Activated T-helper 1 cell treated with anti-CD3 and anti-CD28 coated beads, Interleukin-12 subunit alpha, Interleukin-12 subunit beta, Interleukin-2, Interleukin-4 antibody, amounts not matched to agents 30 ng/mL and 10 ng/mL and 1 ng/mL, durations not matched to agents 14 hours and 24 hours and 36 hours (primary cell): ENCODE measurements around the gene TDG. TPM values are rescaled to one million over a fixed set of nuclear protein-coding genes. Genes with fewer than 3 reads are reported as not detected.

Source experiments
- DNase-seq: peaks from one replicate; pipeline ENCODE4 v3.0.0; 2021; ENCODE audit warnings: low spot score
- H3K27ac Mint-ChIP-seq: one replicate; pipeline ENCODE4 v1.8.0; 2021; ENCODE audit warnings: mild to moderate bottlenecking, mixed read lengths
- H3K27me3 Mint-ChIP-seq: one replicate; pipeline ENCODE4 v1.8.0; 2022; ENCODE audit warnings: mild to moderate bottlenecking, moderate library complexity, mixed read lengths; ENCODE audit not compliant: insufficient read depth
- H3K36me3 Mint-ChIP-seq: one replicate; pipeline ENCODE4 v1.8.0; 2021; ENCODE audit warnings: low read depth, mixed read lengths
- H3K4me1 Mint-ChIP-seq: one replicate; pipeline ENCODE4 v1.8.0; 2021; ENCODE audit warnings: low read depth, mixed read lengths
- H3K4me3 Mint-ChIP-seq: one replicate; pipeline ENCODE4 v1.8.0; 2021; ENCODE audit warnings: mild to moderate bottlenecking, moderate library complexity, mixed read lengths
- H3K9me3 Mint-ChIP-seq: one replicate; pipeline ENCODE4 v1.8.0; 2021; ENCODE audit warnings: mixed read lengths
- intact Hi-C: fragments of 100-400 bp; cut with micrococcal nuclease; formaldehyde crosslinking; loops from one replicate; pipeline ENCODE4 v1.15.1; 2024
- total RNA-seq: library from RNA; stranded (reverse); gene quantifications from 2 replicates; pipeline ENCODE4 v1.2.3, GENCODE V29; 2022

TDG gene
- total RNA-seq, 1 donor from 2014 or later, result 80.4 TPM

DNA sequence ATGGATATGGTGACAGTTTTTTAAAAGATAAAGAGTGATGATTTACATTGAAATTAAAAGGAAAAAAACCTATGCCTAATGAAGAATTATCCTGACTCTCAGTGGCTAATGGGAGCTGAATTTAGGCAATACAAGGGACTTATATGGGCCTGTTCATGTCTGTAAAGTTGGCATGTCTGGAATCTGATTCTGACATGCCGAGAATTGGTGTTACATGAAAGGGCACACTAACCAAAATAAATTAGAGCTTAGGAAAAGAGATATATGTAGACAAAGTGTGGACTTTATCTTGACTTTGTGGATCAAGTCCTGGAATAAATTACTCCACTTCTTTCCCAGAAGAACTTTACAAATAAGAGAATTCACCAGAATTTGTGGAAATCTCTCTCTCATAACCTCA, 1.1 kb downstream of the TDG start:
- Mint-ChIP-seq H3K4me1 (peaks cover 47% of the 10 kb centered on the region), H3K4me3 (peak overlapping the region; percentile 98), H3K27ac (peak overlapping the region; percentile 99), H3K36me3 (peaks cover 20% of the 10 kb centered on the region), H3K9me3 (no peaks in the 10 kb centered on the region), H3K27me3 (no peaks in the 10 kb centered on the region)
- intact Hi-C loops, result loop anchor here (2.0 to 5.0 kb wide), 3 partner anchors 320 to 1261 kb away; partner anchors contain the start of gene EID3
- no peak for DNase-seq

DNA sequence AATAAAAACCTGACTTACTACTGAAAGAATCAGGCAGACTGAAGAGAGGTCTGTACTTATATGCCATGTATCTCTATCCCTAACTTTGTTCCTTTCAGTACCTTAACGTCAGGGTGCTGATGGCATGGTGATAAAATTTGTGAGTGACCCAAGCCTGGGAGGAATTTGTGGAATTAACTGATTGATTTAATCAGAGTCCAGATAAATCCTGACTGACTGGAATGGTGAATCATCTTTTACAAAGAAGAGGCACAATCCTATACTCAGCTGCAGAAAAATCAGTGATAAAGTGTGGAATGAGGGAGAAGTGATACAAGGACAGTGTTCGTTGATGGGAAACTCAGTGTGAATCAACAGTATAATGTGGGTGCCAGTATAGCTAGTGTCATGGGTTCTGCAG, 3.7 kb downstream of the TDG start:
- intact Hi-C loops, result loop anchor here (5.0 kb wide), 2 partner anchors 333 to 1258 kb away; partner anchors contain the start of gene EID3
- DNase-seq, result no peak
- Mint-ChIP-seq H3K4me3 (no peak overlapping the region), H3K27ac (no peak overlapping the region), H3K9me3 (no peaks in the 10 kb centered on the region), H3K4me1 (peaks cover 44% of the 10 kb centered on the region), H3K36me3 (peaks cover 25% of the 10 kb centered on the region), H3K27me3 (no peaks in the 10 kb centered on the region)

DNA sequence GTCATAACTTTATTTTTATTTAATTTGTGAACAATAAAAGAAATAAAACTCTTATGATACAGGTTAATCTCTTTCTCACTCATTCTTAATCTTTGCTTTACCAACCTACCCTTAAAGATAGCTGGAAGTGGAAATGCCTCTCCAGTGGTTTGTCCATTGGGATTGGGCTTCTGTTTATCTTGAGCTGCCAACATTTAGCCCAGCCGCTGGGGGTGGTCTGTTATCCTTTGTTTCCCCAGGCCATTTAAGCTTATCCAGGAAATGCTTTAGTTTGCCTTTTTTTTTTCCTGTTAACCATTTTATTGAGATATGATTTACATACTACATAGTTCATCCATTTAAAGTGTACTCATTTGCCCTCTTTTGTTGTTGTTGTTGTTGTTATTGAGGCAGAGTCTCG, 8.2 kb downstream of the TDG start:
- Mint-ChIP-seq H3K36me3 (peaks cover 21% of the 10 kb centered on the region), H3K9me3 (no peaks in the 10 kb centered on the region), H3K4me3 (no peak overlapping the region), H3K4me1 (peaks cover 19% of the 10 kb centered on the region), H3K27ac (no peak overlapping the region), H3K27me3 (no peaks in the 10 kb centered on the region)
- intact Hi-C loops, result no loop called here
- no peak for DNase-seq

DNA sequence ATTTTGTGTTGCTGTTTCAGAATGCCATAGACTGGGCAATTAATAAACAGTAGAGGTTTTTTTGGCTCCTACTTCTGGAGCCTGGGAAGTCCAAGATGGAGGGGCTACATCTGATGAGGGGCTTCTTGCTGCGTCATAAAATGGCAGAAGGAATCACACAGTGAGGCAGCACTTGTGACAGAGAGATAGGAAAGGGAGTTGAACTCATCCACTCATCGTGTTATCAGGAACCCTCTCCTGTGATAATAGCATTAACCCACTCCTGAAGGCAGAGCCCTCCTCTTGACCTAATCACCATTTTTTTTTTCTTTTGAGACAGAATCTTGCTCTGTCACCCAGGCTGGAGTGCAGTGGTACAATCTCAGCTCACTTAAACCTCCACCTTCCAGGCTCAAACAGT, 9.7 kb downstream of the TDG start:
- intact Hi-C loops, result no loop called here
- H3K27me3 Mint-ChIP-seq, result no peaks in the 10 kb centered on the region
- no peaks in the 10 kb centered on the region for H3K9me3 Mint-ChIP-seq
- no peak for DNase-seq
- peaks cover 26% of the 10 kb centered on the region for H3K36me3 Mint-ChIP-seq
- no peak overlapping the region for H3K27ac Mint-ChIP-seq
- peaks cover 7% of the 10 kb centered on the region for H3K4me1 Mint-ChIP-seq
- H3K4me3 Mint-ChIP-seq, result no peak overlapping the region

DNA sequence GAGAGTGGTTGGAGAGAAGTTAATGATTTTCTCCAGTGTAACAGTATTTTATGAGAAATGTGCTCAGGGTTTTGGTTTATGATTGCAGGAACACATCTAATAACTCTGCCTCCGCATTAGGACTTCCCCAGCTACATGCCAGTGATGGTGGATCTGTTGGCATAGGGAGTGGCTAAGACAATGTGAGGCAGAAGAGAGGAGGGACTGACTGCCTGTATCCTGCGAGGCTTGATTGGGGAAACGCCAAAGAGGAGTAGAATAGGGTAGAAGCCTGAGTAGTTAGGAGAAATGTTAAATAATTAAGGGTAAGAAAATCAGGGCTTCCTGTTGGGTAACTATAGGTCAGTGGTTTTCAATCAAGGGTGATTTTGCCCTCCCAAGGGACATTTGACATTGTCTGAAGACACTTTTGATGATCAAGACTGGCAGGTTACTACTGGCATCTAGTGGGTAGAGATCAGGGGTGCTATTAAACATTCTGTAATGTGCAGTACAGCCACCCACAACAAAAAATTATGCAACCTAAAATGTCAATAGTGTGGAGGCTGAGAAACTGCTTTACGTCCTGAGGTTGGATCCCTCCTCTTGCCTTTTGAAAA, 12.8 kb downstream of the TDG start:
- H3K9me3 Mint-ChIP-seq, result no peaks in the 10 kb centered on the region
- no peak for DNase-seq
- H3K36me3 Mint-ChIP-seq, result peaks cover 29% of the 10 kb centered on the region
- H3K4me3 Mint-ChIP-seq, result no peak overlapping the region
- peaks cover 7% of the 10 kb centered on the region for H3K4me1 Mint-ChIP-seq
- H3K27me3 Mint-ChIP-seq, result no peaks in the 10 kb centered on the region
- intact Hi-C loops, result no loop called here
- H3K27ac Mint-ChIP-seq, result no peak overlapping the region

DNA sequence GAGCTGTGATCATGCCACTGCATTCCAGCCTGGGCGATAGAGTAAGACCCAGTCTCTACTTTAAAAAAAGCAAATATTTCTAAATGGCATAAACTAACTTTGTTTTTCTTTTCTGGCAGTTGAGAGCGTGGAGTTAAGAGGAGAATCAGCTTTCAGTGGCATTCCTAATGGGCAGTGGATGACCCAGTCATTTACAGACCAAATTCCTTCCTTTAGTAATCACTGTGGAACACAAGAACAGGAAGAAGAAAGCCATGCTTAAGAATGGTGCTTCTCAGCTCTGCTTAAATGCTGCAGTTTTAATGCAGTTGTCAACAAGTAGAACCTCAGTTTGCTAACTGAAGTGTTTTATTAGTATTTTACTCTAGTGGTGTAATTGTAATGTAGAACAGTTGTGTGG, 21.2 kb downstream of the TDG start:
- Mint-ChIP-seq H3K36me3 (peaks cover 27% of the 10 kb centered on the region), H3K4me1 (no peaks in the 10 kb centered on the region), H3K27me3 (no peaks in the 10 kb centered on the region), H3K9me3 (no peaks in the 10 kb centered on the region), H3K27ac (no peak overlapping the region), H3K4me3 (no peak overlapping the region)
- intact Hi-C loops, result no loop called here
- DNase-seq, result no peak

DNA sequence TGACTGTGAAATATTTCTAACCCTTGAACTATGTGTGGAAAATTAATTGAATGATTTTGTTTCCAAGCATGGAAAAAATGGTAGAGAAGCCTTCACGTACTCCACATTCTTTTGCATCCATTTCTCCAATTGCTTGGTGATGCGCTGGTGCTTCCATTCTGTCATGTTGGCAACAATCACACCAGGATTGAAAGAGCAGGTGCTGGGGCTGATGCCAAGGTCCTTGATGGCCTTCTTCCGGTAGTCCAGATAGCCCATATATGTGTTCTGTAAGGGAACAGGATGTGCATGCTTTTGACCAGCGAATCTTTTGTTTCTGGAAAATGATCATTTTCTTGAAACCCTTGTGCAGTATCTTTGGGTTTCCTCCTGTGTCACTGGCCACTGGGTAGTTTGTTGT, 28.6 kb downstream of the TDG start:
- no peaks in the 10 kb centered on the region for H3K9me3 Mint-ChIP-seq
- intact Hi-C loops, result no loop called here
- no peak overlapping the region for H3K27ac Mint-ChIP-seq
- peaks cover 14% of the 10 kb centered on the region for H3K27me3 Mint-ChIP-seq
- no peak for DNase-seq
- no peaks in the 10 kb centered on the region for H3K36me3 Mint-ChIP-seq
- H3K4me1 Mint-ChIP-seq, result no peaks in the 10 kb centered on the region
- H3K4me3 Mint-ChIP-seq, result no peak overlapping the region

DNA sequence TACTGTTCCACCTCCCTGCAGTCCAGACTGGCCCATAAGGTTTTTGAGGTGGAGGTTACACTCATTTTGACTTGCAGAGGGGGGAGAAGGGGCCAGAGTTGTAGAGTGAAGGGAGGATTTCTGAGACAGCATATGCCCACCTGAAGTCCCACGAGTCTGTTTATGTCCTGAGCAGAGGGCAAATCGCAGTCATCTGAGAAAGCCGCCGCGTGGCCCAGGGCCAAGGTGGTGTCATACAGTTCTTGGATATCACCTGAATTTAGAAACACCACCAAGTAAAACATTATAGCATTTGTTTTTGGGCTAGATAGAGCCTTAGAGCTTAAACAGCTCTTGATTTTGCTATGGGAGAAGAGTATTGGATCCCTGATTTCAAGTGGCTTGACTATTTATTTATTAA, 30.9 kb downstream of the TDG start:
- Mint-ChIP-seq H3K36me3 (no peaks in the 10 kb centered on the region), H3K4me3 (no peak overlapping the region)

DNA sequence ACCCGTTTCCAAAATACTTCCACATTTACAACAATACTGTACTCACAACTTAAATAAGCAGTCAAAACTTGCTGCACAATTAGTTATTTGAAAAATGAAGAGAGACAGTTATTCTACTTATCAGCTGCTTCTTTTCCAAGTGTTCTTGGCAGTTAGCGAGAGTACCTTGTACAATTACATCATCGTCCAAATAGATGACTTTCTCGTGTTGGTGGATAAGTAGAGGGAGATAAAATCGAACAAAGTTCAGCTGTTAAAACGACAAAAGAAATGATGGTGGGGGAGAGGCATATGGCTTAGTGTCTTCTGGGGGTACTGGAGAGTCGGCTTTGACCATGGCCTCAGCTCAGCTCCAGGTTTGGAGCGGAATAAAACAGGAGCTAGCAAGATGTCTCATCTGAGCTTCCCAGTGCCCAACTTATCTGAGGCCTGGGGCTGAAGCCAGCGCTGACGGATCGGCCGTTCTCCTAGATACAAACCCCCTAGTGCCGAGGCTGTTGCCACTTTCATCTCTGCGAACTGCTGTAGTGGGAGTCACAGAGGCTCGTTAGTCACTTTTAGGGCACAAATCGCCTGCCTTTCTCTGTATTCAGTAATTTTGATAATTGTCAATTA, 31.7 kb downstream of the TDG start:
- intact Hi-C loops, result no loop called here
- peaks cover 24% of the 10 kb centered on the region for H3K27me3 Mint-ChIP-seq
- H3K4me3 Mint-ChIP-seq, result no peak overlapping the region
- H3K4me1 Mint-ChIP-seq, result no peaks in the 10 kb centered on the region
- no peaks in the 10 kb centered on the region for H3K9me3 Mint-ChIP-seq
- no peaks in the 10 kb centered on the region for H3K36me3 Mint-ChIP-seq
- no peak overlapping the region for H3K27ac Mint-ChIP-seq
- DNase-seq, result no peak

More for the DNA sequence above, 30.9 kb downstream of the TDG start:
- Mint-ChIP-seq H3K27me3 (peaks cover 23% of the 10 kb centered on the region), H3K4me1 (no peaks in the 10 kb centered on the region), H3K27ac (no peak overlapping the region), H3K9me3 (no peaks in the 10 kb centered on the region)
- no peak for DNase-seq
- intact Hi-C loops, result no loop called here

DNA sequence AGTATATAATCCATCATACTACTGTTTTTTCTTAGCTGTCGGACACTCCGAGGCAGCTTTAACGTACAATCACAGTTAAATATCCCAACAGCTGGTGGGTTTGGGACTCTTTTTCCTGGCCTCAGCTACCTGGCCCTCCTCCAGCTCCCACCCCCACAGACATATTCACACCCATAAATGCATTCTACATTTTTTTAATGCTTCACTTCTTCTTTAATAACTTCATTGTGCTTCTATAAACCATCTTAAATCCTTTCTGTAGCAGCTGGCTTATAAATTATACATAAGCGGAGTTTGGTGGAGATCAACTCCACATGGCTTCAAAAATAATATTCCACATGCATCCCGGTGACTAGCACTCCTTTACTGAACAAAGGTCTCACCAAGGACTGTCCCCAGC, 33.3 kb downstream of the TDG start:
- peaks cover 36% of the 10 kb centered on the region for H3K27me3 Mint-ChIP-seq
- no peaks in the 10 kb centered on the region for H3K9me3 Mint-ChIP-seq
- intact Hi-C loops, result no loop called here
- H3K36me3 Mint-ChIP-seq, result no peaks in the 10 kb centered on the region
- DNase-seq, result no peak
- H3K4me3 Mint-ChIP-seq, result no peak overlapping the region
- no peak overlapping the region for H3K27ac Mint-ChIP-seq
- H3K4me1 Mint-ChIP-seq, result no peaks in the 10 kb centered on the region

DNA sequence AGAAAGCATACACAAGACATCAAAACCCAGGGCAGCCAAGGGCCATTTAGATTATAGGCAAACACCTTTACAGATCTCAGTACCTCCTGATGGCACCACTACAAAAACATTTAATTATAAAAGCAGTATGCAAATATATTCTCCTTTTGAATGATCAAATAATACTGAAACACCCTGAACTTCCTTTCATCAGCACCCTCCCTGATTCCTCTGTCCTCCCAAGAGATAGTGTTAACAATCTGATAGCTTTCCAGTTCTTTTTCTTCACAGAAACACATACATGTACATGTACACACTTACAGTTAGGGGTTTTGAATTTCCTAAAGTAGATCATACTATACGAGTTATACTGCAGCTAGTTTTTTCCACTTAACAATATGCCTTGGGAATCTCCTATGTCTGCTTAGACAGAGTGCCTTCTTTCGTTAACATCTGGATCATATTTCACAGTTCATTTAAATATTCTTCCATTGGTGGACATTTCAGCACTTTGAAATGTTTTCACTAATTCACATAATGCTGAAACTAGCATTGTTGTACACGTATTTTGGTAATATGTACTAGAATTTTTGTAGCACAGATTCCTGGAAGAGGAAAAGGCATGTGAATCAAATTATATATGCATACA, 35.2 kb downstream of the TDG start:
- Mint-ChIP-seq H3K36me3 (peaks cover 3% of the 10 kb centered on the region), H3K27me3 (peaks cover 41% of the 10 kb centered on the region), H3K4me1 (no peaks in the 10 kb centered on the region), H3K9me3 (no peaks in the 10 kb centered on the region), H3K27ac (no peak overlapping the region), H3K4me3 (no peak overlapping the region)
- DNase-seq, result no peak
- intact Hi-C loops, result no loop called here

DNA sequence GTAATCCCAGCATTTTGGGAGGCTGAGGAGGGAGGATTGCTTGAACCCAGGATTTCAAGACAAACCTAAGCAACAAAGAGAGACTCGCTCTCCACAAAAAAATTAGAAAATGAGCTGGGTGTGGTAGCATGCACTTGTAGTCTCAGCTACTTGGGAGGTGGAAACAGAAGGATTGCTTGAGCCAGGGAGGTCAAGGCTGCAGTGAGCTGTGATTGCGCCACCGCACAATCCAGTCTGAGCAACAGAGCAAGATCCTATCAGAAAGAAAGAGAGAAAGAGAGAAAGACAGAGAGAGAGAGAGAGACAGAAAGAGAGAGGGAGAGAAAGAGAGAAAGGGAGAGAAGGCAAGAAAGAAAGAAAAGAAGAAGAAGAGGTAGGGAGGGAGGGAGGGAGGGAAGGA, 37.0 kb downstream of the TDG start:
- intact Hi-C loops, result no loop called here
- DNase-seq, result no peak
- Mint-ChIP-seq H3K27me3 (peaks cover 48% of the 10 kb centered on the region), H3K4me3 (no peak overlapping the region), H3K36me3 (peaks cover 3% of the 10 kb centered on the region), H3K4me1 (no peaks in the 10 kb centered on the region), H3K9me3 (no peaks in the 10 kb centered on the region), H3K27ac (no peak overlapping the region)

DNA sequence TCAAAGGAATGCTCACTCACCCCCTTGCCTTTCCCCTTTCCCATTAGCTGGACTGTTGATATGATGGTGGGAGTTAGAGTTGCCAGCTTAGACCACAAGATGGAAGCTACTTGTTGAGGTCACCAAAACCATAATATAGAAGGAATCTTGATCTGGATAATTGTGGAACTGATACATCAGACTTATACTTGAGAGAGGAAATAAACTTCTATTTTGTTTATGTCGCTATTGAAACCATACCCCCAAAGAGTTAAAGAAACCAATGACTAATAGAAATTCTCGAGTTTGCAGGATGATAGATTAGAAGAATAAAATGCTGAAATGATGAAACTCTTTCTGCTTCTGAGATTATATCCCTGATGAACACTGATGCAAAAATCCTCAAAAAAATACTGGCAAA, 37.9 kb downstream of the TDG start:
- DNase-seq, result no peak
- H3K27ac Mint-ChIP-seq, result no peak overlapping the region
- H3K36me3 Mint-ChIP-seq, result peaks cover 3% of the 10 kb centered on the region
- no peaks in the 10 kb centered on the region for H3K4me1 Mint-ChIP-seq
- H3K27me3 Mint-ChIP-seq, result peaks cover 53% of the 10 kb centered on the region
- H3K4me3 Mint-ChIP-seq, result no peak overlapping the region
- no peaks in the 10 kb centered on the region for H3K9me3 Mint-ChIP-seq
- intact Hi-C loops, result no loop called here
